ENCODE data around the gene ANKRD36B. TPM values are rescaled to one million over a fixed set of nuclear protein-coding genes. Genes with fewer than 3 reads are reported as not detected.
"Not testable (repeated sequence)": the region's sequence is repeated elsewhere in the genome, so short reads cannot be mapped to it uniquely, and the experiment has no call there.

Gene ANKRD36B
- total RNA-seq, 2 donors from 2014 or later, result 21.8 to 44.9 TPM

DNA sequence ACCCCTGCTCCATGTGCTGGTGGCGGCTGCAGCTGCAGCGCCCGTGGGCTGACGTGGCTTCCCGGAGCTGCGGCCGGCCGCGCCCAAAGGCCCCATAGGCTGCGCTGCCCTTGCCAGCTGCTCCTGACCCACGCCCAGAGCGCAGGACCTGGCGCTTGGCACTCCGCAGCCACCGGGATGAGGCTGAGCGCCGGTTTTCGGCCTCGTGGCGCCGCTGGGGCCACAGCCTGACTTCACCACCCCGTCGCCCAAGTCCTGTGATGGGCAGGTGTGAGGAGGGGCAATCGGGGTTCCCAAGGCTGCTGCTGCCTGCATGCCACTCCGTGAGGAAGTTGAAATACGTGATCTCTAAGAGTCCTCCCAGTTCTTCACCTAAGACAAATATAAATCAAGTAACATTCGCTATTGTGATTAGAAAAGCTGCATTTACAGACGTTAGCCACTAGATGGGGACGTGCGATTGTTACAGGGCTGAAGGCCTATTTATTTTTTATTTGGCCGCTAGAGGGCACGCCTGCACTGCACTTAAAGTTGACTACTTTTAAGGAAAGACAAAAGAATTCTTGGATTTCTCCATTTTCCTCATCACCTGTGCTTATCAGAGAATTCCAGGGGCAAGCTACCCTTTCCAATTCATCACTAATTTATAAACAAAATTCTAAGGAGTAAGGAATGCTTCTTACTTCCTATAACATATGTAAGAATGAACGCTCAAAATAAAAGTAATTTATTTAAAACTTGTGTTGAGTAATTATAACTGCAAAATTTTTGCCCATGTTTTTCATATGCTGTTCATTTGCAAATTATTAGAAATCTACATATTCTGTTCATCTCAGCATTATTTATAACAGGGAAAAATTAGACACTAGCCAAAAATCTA lies 1.1 kb upstream of the ANKRD36B start:
- peak; percentile 72 to 80 for DNase-seq (ENCODE audit: low spot score in 2 of 2)
- ATAC-seq, result peak; percentile 69 to 71
- H3K27ac Mint-ChIP-seq, result peak overlapping the region; percentile 83 to 95
- H3K9me3 Mint-ChIP-seq, H3K36me3 Mint-ChIP-seq: not testable (repeated sequence)

- DNase-seq (ENCODE audit: low spot score in 2 of 2); H3K9me3 Mint-ChIP-seq: not testable (repeated sequence)
- peak in 1 of 2 donors; percentile 63 for ATAC-seq
These were observed 450 bp downstream of the ANKRD36B start for GRCh38 chr2:97589257-97589597.

DNA sequence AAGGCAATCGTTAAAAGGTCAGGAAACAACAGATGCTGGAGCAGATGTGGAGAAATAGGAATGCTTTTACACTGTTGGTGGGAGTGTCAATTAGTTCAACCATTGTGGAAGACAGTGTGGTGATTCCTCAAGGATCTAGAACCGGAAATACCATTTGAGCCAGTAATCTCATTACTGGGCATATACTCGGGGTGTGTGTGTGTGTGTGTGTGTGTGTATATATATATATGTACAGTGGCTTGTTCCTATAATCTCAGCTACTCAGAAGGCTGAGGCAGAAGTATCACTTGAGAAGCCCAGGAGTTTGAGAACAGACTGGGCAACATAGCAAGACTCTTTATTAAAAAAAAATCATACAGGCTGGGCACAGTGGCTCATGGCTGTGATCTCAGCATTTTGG lies 24.0 kb downstream of the ANKRD36B start:
- not testable (repeated sequence) for ATAC-seq; H3K9me3 Mint-ChIP-seq; H3K27ac Mint-ChIP-seq; DNase-seq (ENCODE audit: low spot score in 2 of 2); H3K36me3 Mint-ChIP-seq

More at GRCh38 chr2:97589257-97589597, 450 bp downstream of the ANKRD36B start:
- H3K36me3 Mint-ChIP-seq, result not testable (repeated sequence)
- peak overlapping the region; percentile 95 to 99 for H3K27ac Mint-ChIP-seq

- not testable (repeated sequence) for H3K27ac Mint-ChIP-seq; ATAC-seq; H3K9me3 Mint-ChIP-seq; DNase-seq (ENCODE audit: low spot score in 2 of 2)
- peaks cover 6 to 11% of the 10 kb centered on the region in 2 donors for H3K36me3 Mint-ChIP-seq
These were observed 37.3 kb downstream of the ANKRD36B start for GRCh38 chr2:97552406-97552805.

DNA sequence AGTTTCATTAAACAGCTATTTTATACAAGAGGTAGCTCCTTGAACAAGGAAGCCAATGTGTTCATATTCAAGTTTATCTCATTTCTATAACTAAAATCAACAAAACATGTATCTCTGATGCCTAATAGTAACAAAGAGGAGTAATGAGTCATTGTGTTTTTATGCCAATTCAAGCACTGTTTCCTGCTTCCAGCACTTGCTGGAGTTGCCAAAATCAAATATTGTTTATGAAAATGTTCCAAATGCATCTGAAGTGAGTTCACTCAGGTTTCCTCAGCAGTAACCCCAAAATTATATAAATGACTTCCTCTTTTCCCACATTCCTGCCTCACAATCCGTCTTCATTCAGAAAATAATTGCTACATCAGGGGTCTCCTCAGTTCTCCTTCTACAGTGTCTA lies 39.2 kb downstream of the ANKRD36B start:
- peaks cover 6 to 11% of the 10 kb centered on the region in 2 donors for H3K36me3 Mint-ChIP-seq
- DNase-seq (ENCODE audit: low spot score in 2 of 2); H3K9me3 Mint-ChIP-seq; ATAC-seq; H3K27ac Mint-ChIP-seq: not testable (repeated sequence)

DNA sequence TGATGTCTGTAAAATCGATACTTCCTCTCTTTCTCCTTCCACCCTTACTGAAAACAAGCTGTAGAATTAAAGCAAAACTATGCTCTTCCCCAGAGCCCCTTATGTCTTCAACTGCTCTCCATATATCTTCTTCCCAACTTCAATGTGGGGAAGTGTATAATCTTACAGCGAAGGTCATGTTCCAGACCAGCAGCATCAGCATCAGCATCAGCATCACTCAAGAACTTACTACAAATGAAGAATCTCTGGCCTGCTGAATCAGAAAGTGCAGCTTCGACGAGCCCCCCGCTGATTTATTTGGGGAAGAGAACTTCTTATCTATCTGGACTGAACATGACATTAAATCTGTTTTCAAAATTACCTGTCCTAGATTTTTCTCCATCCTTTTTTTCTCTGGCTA lies 40.6 kb downstream of the ANKRD36B start:
- H3K36me3 Mint-ChIP-seq, result peaks cover 6 to 11% of the 10 kb centered on the region in 2 donors
- peak overlapping the region in 1 of 2 donors; percentile 7 for H3K27ac Mint-ChIP-seq
- peak in 1 of 2 donors; percentile 11 for DNase-seq (ENCODE audit: low spot score in 2 of 2)
- not testable (repeated sequence) for H3K9me3 Mint-ChIP-seq, ATAC-seq

DNA sequence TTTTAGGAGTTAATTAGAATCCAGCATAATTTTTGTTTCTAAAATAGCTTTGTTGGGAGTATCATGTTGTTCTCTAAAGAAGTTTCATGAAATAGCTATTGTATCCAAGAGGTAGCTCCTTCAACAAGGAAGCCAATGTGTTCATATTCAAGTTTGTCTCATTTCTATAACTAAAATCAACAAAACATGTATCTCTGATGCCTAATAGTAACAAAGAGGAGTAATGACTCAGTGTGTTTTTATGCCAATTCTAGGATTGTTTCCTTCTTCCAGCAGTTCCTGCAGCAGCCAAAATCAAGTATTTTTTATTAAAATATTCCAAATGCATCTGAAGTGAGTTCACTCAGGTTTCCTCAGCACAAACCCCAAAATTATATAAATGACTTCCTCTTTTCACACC lies 41.1 kb downstream of the ANKRD36B start:
- H3K9me3 Mint-ChIP-seq; DNase-seq (ENCODE audit: low spot score in 2 of 2); H3K27ac Mint-ChIP-seq; ATAC-seq: not testable (repeated sequence)
- H3K36me3 Mint-ChIP-seq, result peaks cover 6 to 11% of the 10 kb centered on the region in 2 donors

GRCh38 chr2:97546711-97547110 lies 43.0 kb downstream of the ANKRD36B start:
- peaks cover 0 to 11% of the 10 kb centered on the region in 2 donors for H3K36me3 Mint-ChIP-seq
- DNase-seq (ENCODE audit: low spot score in 2 of 2), result no peak
- H3K9me3 Mint-ChIP-seq, result no peaks in the 10 kb centered on the region
- ATAC-seq, result no peak
- no peak overlapping the region for H3K27ac Mint-ChIP-seq

GRCh38 chr2:97544911-97545310 lies 44.8 kb downstream of the ANKRD36B start:
- ATAC-seq; H3K27ac Mint-ChIP-seq; DNase-seq (ENCODE audit: low spot score in 2 of 2); H3K9me3 Mint-ChIP-seq: not testable (repeated sequence)
- peaks cover 0 to 11% of the 10 kb centered on the region in 2 donors for H3K36me3 Mint-ChIP-seq

DNA sequence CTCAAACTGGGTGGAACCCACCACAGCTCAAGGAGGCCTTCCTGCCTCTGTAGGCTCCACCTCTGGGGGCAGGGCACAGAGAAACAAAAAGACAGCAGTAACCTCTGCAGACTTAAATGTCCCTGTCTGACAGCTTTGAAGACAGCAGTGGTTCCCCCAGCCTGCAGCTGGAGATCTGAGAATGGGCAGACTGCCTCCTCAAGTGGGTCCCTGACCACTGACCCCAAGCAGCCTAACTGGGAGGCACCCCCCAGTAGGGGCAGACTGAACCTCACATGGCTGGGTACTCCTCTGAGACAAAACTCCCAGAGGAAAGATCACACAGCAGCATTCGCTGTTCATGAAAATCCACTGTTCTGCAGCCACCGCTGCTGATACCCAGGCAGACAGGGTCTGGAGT lies 63.8 kb downstream of the ANKRD36B start:
- DNase-seq (ENCODE audit: low spot score in 2 of 2); H3K27ac Mint-ChIP-seq; H3K9me3 Mint-ChIP-seq; ATAC-seq: not testable (repeated sequence)
- H3K36me3 Mint-ChIP-seq, result peaks cover 0 to 52% of the 10 kb centered on the region in 2 donors

DNA sequence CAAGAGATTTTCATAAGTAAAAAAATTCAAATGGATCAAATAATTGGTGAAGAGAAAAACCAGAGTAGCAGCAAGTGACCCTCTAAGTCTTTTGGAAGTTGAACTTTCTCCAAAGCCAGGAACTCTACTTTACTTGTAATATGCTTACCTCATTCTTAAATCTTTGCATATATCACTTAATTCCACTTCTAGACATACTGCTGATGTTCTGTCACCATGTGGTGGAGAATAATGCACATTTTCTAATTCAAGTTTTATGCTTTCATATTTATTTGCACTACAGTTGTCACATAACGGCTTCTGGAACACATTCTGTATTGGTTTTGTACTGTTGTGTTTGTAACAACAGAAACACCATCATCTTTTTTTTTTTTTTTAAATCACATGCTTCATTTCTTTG lies 65.9 kb downstream of the ANKRD36B start:
- H3K36me3 Mint-ChIP-seq, result peaks cover 0 to 39% of the 10 kb centered on the region in 2 donors
- not testable (repeated sequence) for ATAC-seq; H3K27ac Mint-ChIP-seq; H3K9me3 Mint-ChIP-seq; DNase-seq (ENCODE audit: low spot score in 2 of 2)

GRCh38 chr2:97522916-97523555 lies 66.6 kb downstream of the ANKRD36B start:
- peaks cover 0 to 35% of the 10 kb centered on the region in 2 donors for H3K36me3 Mint-ChIP-seq
- H3K9me3 Mint-ChIP-seq; DNase-seq (ENCODE audit: low spot score in 2 of 2); H3K27ac Mint-ChIP-seq: not testable (repeated sequence)
- peak; percentile 43 to 95 for ATAC-seq

GRCh38 chr2:97495651-97496050 lies 94.0 kb downstream of the ANKRD36B start:
- not testable (repeated sequence) for H3K27ac Mint-ChIP-seq; H3K36me3 Mint-ChIP-seq; DNase-seq (ENCODE audit: low spot score in 2 of 2); ATAC-seq; H3K9me3 Mint-ChIP-seq

DNA sequence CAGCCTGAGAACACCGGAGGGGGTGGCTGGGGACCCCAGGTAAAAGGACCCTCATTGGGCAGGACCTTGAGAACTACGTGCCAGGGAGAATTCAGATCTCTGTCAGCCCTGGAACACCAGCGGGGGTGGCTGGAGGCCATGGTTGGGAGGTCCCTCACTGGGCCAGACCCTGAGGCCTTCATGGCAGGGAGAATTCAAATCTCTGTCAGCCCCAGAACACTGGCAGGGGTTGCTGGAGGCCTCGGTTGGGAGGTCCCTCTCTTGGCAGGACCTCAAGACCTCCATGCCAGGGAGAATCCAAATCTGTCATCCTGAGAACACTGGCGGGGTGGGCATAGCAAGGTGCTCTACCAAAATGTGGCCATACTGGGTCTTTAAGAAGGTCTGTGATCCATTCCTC lies 99.5 kb downstream of the ANKRD36B start:
- H3K36me3 Mint-ChIP-seq, ATAC-seq, H3K9me3 Mint-ChIP-seq: not testable (repeated sequence)
- DNase-seq (ENCODE audit: low spot score in 2 of 2), result peak in 1 of 2 donors; percentile 48
- peak overlapping the region in 1 of 2 donors; percentile 14 for H3K27ac Mint-ChIP-seq
